Duodenal mucosa (tissue), 2 donors: ENCODE data around the gene NCK1.

Source experiments
- H3K27ac ChIP-seq: one replicate; pipeline ENCODE4 v1.7.0; 2013; ENCODE audit warnings: low read depth, low read length
- H3K27me3 ChIP-seq, 2 donors: one replicate each; pipeline ENCODE4 v1.7.0; 2013; ENCODE audit warnings: low read length in 2 of 2, control low read depth in 1 of 2; ENCODE audit not compliant: insufficient read depth in 2 of 2, control insufficient read depth in 1 of 2
- H3K36me3 ChIP-seq, 2 donors: one replicate each; pipeline ENCODE4 v1.7.0; 2013; ENCODE audit warnings: low read length in 2 of 2, control low read depth in 1 of 2; ENCODE audit not compliant: insufficient read depth in 2 of 2, control insufficient read depth in 1 of 2
- H3K4me1 ChIP-seq, 2 donors: one replicate each; pipeline ENCODE4 v1.7.0; 2013; ENCODE audit warnings: low read length in 2 of 2, control low read depth in 1 of 2; ENCODE audit not compliant: insufficient read depth in 2 of 2, control insufficient read depth in 1 of 2
- H3K4me3 ChIP-seq, 2 donors: one replicate each; pipeline ENCODE4 v1.7.0; 2013; ENCODE audit warnings: low read length in 2 of 2, low read depth in 1 of 2
- H3K9ac ChIP-seq, 2 donors: one replicate each; pipeline ENCODE4 v1.7.0; 2013; ENCODE audit warnings: low read length in 2 of 2, low read depth in 1 of 2
- H3K9me3 ChIP-seq, 2 donors: one replicate each; pipeline ENCODE4 v1.7.0; 2013; ENCODE audit warnings: low read length in 2 of 2, control low read depth in 1 of 2; ENCODE audit not compliant: control insufficient read depth in 1 of 2

Gene NCK1

DNA sequence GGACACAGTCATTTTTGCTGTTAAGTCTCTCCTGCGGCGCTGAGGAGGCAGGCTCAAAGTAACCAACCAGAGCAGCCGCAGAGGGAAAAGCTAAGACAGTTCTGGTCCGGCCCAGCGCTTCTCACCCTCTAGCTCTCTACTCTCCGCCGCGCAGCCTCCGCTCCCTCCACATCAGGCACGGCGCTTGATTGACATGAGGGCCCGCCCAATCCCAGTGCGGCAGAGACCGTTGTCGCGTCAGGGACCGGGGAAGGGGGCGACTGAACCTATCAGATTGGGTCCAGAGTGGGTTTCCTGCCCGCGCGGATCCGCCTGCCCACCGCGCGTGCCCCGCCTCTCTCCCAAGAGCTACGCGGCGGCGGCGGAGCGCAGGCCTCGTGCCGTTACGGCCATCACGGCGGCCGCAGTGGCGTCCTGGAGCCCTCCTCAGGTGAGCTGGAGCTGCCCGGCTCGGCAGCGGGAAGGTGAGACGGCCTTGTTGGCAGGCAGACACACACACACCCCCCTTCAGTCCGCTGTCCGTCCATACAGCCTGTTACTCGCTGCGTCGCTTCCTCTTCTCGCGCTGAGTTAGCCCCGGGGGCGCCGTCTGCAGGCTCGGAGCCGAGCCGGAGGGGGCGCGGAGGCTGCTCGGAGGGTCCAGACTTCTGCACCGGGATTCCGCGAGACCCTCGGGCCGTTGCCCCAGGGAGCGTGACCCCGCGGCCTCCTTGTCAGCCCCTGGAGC is at the start of gene NCK1:
Gene NCK1, plus strand, starts transcription at position 319 of the 727 bp plus-strand sequence. CDS start 65,794 bp downstream, outside the sequence.
- H3K27ac ChIP-seq: peak within 1 kb of the TSS; percentile 88

GRCh38 chr3:136817448-136817847 is 44.6 kb upstream of the NCK1 start:
- Histone ChIP-seq H3K4me1 (peaks cover 11 to 16% of the 10 kb centered on the region in 2 donors), H3K27me3 (peaks cover 13 to 28% of the 10 kb centered on the region in 2 donors), H3K36me3 (no peaks in the 10 kb centered on the region), H3K9ac (no peak overlapping the region), H3K4me3 (no peak overlapping the region), H3K9me3 (no peaks in the 10 kb centered on the region), H3K27ac (no peak overlapping the region)

More for the DNA sequence above, at the start of gene NCK1:
- Histone ChIP-seq H3K9ac (peak within 1 kb of the TSS; percentile 84 to 92), H3K27me3 (no peaks in the 10 kb centered on the region), H3K4me1 (peaks cover 8 to 13% of the 10 kb centered on the region in 2 donors), H3K4me3 (peak within 1 kb of the TSS; percentile 82 to 94), H3K9me3 (no peaks in the 10 kb centered on the region), H3K36me3 (no peaks in the 10 kb centered on the region)

GRCh38 chr3:136818191-136818768 is 43.7 kb upstream of the NCK1 start:
- H3K4me1 ChIP-seq: peaks cover 11 to 16% of the 10 kb centered on the region in 2 donors
- H3K36me3 ChIP-seq: no peaks in the 10 kb centered on the region
- H3K27me3 ChIP-seq: peaks cover 13 to 28% of the 10 kb centered on the region in 2 donors
- H3K9ac ChIP-seq: peak overlapping the region; percentile 16 to 47
- peak overlapping the region; percentile 65 to 76 for H3K4me3 ChIP-seq
- no peaks in the 10 kb centered on the region for H3K9me3 ChIP-seq
- H3K27ac ChIP-seq: no peak overlapping the region

GRCh38 chr3:136818769-136819391 is 43.1 kb upstream of the NCK1 start, which contains the start of gene SLC35G2:
SLC35G2 (plus strand) TSS chr3:136819126; CDS start chr3:136854461, 35,335 bp downstream.
- no peak within 1 kb of the TSS for H3K27ac ChIP-seq

GRCh38 chr3:136819392-136819730 is 42.6 kb upstream of the NCK1 start:
- Histone ChIP-seq H3K9me3 (peaks cover 0 to 3% of the 10 kb centered on the region in 2 donors), H3K9ac (peak overlapping the region; percentile 16 to 47), H3K27ac (no peak overlapping the region), H3K27me3 (peaks cover 13 to 28% of the 10 kb centered on the region in 2 donors), H3K36me3 (no peaks in the 10 kb centered on the region), H3K4me1 (peaks cover 11 to 16% of the 10 kb centered on the region in 2 donors), H3K4me3 (peak overlapping the region; percentile 65 to 76)

More at GRCh38 chr3:136818769-136819391, 43.1 kb upstream of the NCK1 start, which contains the start of gene SLC35G2:
- peaks cover 11 to 16% of the 10 kb centered on the region in 2 donors for H3K4me1 ChIP-seq
- H3K27me3 ChIP-seq: peaks cover 13 to 28% of the 10 kb centered on the region in 2 donors
- H3K36me3 ChIP-seq: no peaks in the 10 kb centered on the region
- H3K9ac ChIP-seq: peak within 1 kb of the TSS; percentile 16 to 47
- peak within 1 kb of the TSS; percentile 65 to 76 for H3K4me3 ChIP-seq
- peaks cover 0 to 2% of the 10 kb centered on the region in 2 donors for H3K9me3 ChIP-seq

- Histone ChIP-seq H3K27me3 (peaks cover 13 to 28% of the 10 kb centered on the region in 2 donors), H3K4me3 (peak overlapping the region; percentile 65 to 76), H3K27ac (no peak overlapping the region), H3K4me1 (peaks cover 11 to 16% of the 10 kb centered on the region in 2 donors), H3K9me3 (peaks cover 0 to 3% of the 10 kb centered on the region in 2 donors), H3K36me3 (no peaks in the 10 kb centered on the region), H3K9ac (peak overlapping the region; percentile 16 to 47)
Measured at GRCh38 chr3:136819731-136820679, 42.0 kb upstream of the NCK1 start.

DNA sequence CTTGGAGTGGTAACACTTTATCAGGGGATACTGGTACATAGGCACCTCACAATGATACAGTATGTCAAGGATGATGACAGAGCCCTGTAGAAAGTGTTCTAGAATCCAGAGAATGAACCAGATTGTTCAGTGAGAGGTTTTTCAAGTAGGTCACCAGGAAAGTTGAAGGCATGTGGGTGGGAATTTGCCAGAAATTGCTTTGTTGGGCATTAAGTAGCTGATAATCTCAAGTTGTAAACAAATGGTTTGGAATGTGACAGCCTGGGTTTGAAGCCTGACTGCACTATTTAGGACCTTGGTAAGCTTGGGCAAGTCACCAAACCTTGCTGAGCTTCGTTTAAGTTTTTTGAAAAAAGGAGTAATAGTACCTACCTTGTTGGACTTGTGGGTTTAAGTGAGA is 30.5 kb upstream of the NCK1 start:
- Histone ChIP-seq H3K4me1 (no peaks in the 10 kb centered on the region), H3K9ac (no peak overlapping the region), H3K9me3 (no peaks in the 10 kb centered on the region), H3K27ac (no peak overlapping the region), H3K4me3 (no peak overlapping the region), H3K27me3 (no peaks in the 10 kb centered on the region), H3K36me3 (no peaks in the 10 kb centered on the region)

GRCh38 chr3:136835089-136835812 is 26.8 kb upstream of the NCK1 start:
- Histone ChIP-seq H3K36me3 (no peaks in the 10 kb centered on the region), H3K27ac (no peak overlapping the region)

More at GRCh38 chr3:136835089-136835812, 26.8 kb upstream of the NCK1 start:
- Histone ChIP-seq H3K4me1 (no peaks in the 10 kb centered on the region), H3K9me3 (no peaks in the 10 kb centered on the region), H3K4me3 (no peak overlapping the region), H3K27me3 (no peaks in the 10 kb centered on the region), H3K9ac (no peak overlapping the region)
